OCI-LY1 (cell line): Measurements from ENCODE around the gene ANGEL2.

Source experiments
- H2AFZ ChIP-seq: fragments of 200-600 bp; sonication (generic), shearing (Covaris generic); 2 replicates; pipeline ENCODE4 v1.6.0; 2014; ENCODE audit warnings: antibody characterized with exemption, mild to moderate bottlenecking, low read length
- H3F3A ChIP-seq: fragments of 200-600 bp; sonication (generic), shearing (Covaris generic); 2 replicates; pipeline ENCODE4 v1.6.0; 2014; ENCODE audit warnings: mild to moderate bottlenecking, antibody characterized with exemption, low read length, moderate library complexity; ENCODE audit not compliant: insufficient read depth
- H3K27ac ChIP-seq: fragments of 200-600 bp; sonication (generic); 2 replicates; pipeline ENCODE4 v1.5.1; 2014; ENCODE audit warnings: low read length, mixed run types, mild to moderate bottlenecking, low read depth; ENCODE audit not compliant: poor library complexity, severe bottlenecking
- H3K27me3 ChIP-seq: fragments of 200-600 bp; sonication (generic); 2 replicates; pipeline ENCODE4 v1.6.0; 2014; ENCODE audit warnings: antibody characterized with exemption, mild to moderate bottlenecking, low read length, moderate library complexity; ENCODE audit not compliant: insufficient read depth
- H3K36me3 ChIP-seq: fragments of 200-600 bp; sonication (generic); 2 replicates; pipeline ENCODE4 v1.6.1; 2014; ENCODE audit warnings: mild to moderate bottlenecking, antibody characterized with exemption, low read length, moderate library complexity, mixed read lengths; ENCODE audit not compliant: insufficient read depth
- H3K4me1 ChIP-seq: fragments of 200-600 bp; sonication (generic); 2 replicates; pipeline ENCODE4 v1.5.1; 2014; ENCODE audit warnings: mild to moderate bottlenecking, low read length, moderate library complexity; ENCODE audit not compliant: insufficient read depth, severe bottlenecking
- H3K4me2 ChIP-seq: fragments of 200-600 bp; sonication (generic), shearing (Covaris generic); 2 replicates; pipeline ENCODE4 v1.6.1; 2014; ENCODE audit warnings: low read length
- H3K4me3 ChIP-seq: fragments of 200-600 bp; sonication (generic); 2 replicates; pipeline ENCODE4 v1.5.1; 2014; ENCODE audit warnings: low read length, low read depth, mild to moderate bottlenecking, mixed read lengths; ENCODE audit not compliant: poor library complexity, severe bottlenecking
- H3K79me2 ChIP-seq: fragments of 200-600 bp; shearing (Covaris generic); 2 replicates; pipeline ENCODE4 v1.6.1; 2016; ENCODE audit warnings: mixed run types, low read length, mixed read lengths; ENCODE audit not compliant: insufficient read depth
- H3K9ac ChIP-seq: fragments of 200-600 bp; sonication (generic), shearing (Covaris generic); 2 replicates; pipeline ENCODE4 v1.6.1; 2014; ENCODE audit warnings: mild to moderate bottlenecking, low read length, mixed read lengths
- H3K9me2 ChIP-seq: fragments of 200-600 bp; sonication (generic), shearing (Covaris generic); 2 replicates; pipeline ENCODE4 v1.6.1; 2014; ENCODE audit warnings: low read depth, mild to moderate bottlenecking, low read length, mixed read lengths
- H3K9me3 ChIP-seq: fragments of 200-600 bp; shearing (Covaris generic); 2 replicates; pipeline ENCODE4 v1.6.1; 2014; ENCODE audit warnings: low read length, mixed read lengths
- H4K20me1 ChIP-seq: fragments of 200-600 bp; sonication (generic), shearing (Covaris generic); 2 replicates; pipeline ENCODE4 v1.6.0; 2016; ENCODE audit warnings: mild to moderate bottlenecking, low read length; ENCODE audit not compliant: insufficient read depth
- CTCF ChIP-seq: fragments of 200-600 bp; sonication (generic), shearing (Covaris generic); IDR thresholded peaks from 2 replicates; pipeline ENCODE4 v1.5.1; 2017; ENCODE audit warnings: mild to moderate bottlenecking, antibody characterized with exemption, low read length, moderate library complexity, mixed read lengths
- EZH2 ChIP-seq: fragments of 200-600 bp; sonication (generic), shearing (Covaris generic); IDR thresholded peaks from 2 replicates; pipeline ENCODE4 v1.8.0; 2017; ENCODE audit warnings: borderline replicate concordance, mixed run types, mild to moderate bottlenecking, antibody characterized with exemption, low read length, moderate library complexity, mixed read lengths

Gene ANGEL2

GRCh38 chr1:213041443-213041842 is 25.8 kb upstream of the ANGEL2 start:
- Histone ChIP-seq H3K4me3 (no peak overlapping the region), H2AFZ (no peak overlapping the region)
- no peak for TF ChIP-seq CTCF
- no peak for TF ChIP-seq EZH2

GRCh38 chr1:213035573-213035972 is 19.9 kb upstream of the ANGEL2 start:
- Histone ChIP-seq H3K79me2 (no peaks in the 10 kb centered on the region), H3K36me3 (no peaks in the 10 kb centered on the region), H3K4me3 (no peak overlapping the region), H2AFZ (no peak overlapping the region), H3K27ac (no peak overlapping the region), H3K9me2 (no peaks in the 10 kb centered on the region), H3K4me2 (no peak overlapping the region), H3K27me3 (peaks cover 4% of the 10 kb centered on the region; the same call in 1 of the 2 replicates), H3K9ac (no peak overlapping the region), H3K4me1 (no peaks in the 10 kb centered on the region), H3K9me3 (no peaks in the 10 kb centered on the region), H4K20me1 (no peaks in the 10 kb centered on the region), H3F3A (no peaks in the 10 kb centered on the region)
- TF ChIP-seq EZH2 (no peak), CTCF (no peak)

More at GRCh38 chr1:213041443-213041842, 25.8 kb upstream of the ANGEL2 start:
- H3K4me1 ChIP-seq, result no peaks in the 10 kb centered on the region
- H3K4me2 ChIP-seq, result no peak overlapping the region
- H3F3A ChIP-seq, result no peaks in the 10 kb centered on the region
- H3K27me3 ChIP-seq, result no peaks in the 10 kb centered on the region
- no peaks in the 10 kb centered on the region for H3K36me3 ChIP-seq
- H4K20me1 ChIP-seq, result no peaks in the 10 kb centered on the region
- no peak overlapping the region for H3K27ac ChIP-seq
- no peaks in the 10 kb centered on the region for H3K9me2 ChIP-seq
- H3K9me3 ChIP-seq, result no peaks in the 10 kb centered on the region
- H3K9ac ChIP-seq, result no peak overlapping the region
- H3K79me2 ChIP-seq, result no peaks in the 10 kb centered on the region

GRCh38 chr1:213034713-213035112 is 19.0 kb upstream of the ANGEL2 start:
- no peak overlapping the region for H3K4me3 ChIP-seq
- no peak overlapping the region for H2AFZ ChIP-seq

More at GRCh38 chr1:213034713-213035112, 19.0 kb upstream of the ANGEL2 start:
- no peak for TF ChIP-seq EZH2
- TF ChIP-seq CTCF, result no peak
- Histone ChIP-seq H3K27ac (no peak overlapping the region), H3K79me2 (no peaks in the 10 kb centered on the region), H4K20me1 (no peaks in the 10 kb centered on the region), H3K27me3 (peaks cover 4% of the 10 kb centered on the region; the same call in 1 of the 2 replicates), H3K9me3 (no peaks in the 10 kb centered on the region), H3F3A (no peaks in the 10 kb centered on the region), H3K9me2 (no peaks in the 10 kb centered on the region), H3K9ac (no peak overlapping the region), H3K36me3 (no peaks in the 10 kb centered on the region), H3K4me2 (no peak overlapping the region), H3K4me1 (no peaks in the 10 kb centered on the region)
